GM18520 (cell line): ENCODE data around the gene VPS51.
"Not testable (repeated sequence)": the region's sequence is repeated elsewhere in the genome, so short reads cannot be mapped to it uniquely, and the experiment has no call there.

Experiments
- ATAC-seq: cut with Tn5 transposase; IDR thresholded peaks from one replicate; pipeline ENCODE4 v1.9.1; 2021; ENCODE audit not compliant: unreplicated experiment

VPS51 gene

DNA sequence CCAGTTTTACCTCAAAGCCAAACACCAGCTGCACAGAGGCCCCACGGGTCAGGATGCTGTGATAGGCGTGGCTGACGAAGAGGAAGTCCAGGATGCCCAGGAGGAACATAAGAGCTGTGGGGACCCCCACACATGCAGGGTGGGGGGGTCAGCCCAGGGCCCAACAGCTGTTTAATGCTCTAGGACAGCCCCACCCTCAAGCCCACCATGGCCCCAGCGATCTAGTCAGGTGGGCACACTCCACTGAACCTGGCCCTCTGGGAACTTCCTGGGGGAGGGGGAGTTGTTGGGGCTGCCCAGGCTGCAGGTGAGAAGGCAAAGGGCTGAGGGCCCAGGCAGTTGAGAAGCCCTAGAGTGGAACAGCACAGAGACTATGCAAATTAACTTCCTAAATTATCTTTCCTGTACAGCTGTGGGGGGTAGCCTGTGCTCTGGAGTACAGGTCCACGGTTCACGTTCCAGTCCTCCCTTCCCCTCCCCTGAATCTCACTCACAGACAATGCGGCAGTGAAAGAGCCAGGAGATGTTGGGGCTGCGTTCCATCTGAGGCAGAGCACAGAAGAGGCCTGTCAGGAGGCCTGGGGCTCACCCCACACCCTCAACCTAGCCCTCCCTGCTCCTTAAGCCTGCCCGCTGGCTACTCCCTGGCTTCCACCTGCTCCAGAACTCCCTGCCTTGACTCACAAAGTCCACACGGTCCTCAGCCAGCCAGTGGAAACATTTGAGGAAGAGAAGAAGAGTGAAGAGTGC, 36.4 kb downstream of the VPS51 start:
- no peak for ATAC-seq

DNA sequence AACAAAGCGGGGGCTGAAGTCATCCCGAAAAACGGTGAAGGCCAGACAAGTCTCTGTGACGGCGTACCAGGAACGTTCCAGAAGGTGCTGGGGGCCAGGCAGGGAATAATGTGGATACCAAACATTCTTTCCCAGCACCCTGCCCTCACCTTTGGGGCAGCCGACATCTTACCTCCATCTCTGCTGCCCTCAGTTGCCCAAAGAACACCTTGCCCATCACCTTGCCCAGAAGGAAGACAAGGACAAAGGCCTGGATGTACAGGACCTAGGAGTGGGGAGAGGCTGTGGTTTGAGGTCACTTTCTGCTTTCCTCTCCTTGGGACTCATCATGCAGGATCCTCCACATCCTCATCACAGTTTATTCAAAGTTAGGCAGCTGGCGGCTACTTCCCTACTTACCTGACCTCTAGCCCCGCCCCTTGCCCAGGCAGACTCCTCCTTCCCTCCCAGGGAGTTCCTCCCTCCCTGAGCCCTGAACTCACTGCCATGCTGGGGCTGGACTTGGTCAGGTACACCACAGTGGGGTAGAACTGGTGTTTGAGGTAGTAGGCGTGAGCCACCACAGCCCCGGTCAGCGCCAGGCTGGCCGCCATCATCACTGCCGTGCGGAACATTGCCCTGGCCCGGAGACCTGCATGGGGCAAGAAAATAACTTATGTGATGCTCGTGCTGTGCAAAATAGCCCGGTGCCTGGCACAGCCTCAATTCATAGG, 37.1 kb downstream of the VPS51 start:
- no peak for ATAC-seq

DNA sequence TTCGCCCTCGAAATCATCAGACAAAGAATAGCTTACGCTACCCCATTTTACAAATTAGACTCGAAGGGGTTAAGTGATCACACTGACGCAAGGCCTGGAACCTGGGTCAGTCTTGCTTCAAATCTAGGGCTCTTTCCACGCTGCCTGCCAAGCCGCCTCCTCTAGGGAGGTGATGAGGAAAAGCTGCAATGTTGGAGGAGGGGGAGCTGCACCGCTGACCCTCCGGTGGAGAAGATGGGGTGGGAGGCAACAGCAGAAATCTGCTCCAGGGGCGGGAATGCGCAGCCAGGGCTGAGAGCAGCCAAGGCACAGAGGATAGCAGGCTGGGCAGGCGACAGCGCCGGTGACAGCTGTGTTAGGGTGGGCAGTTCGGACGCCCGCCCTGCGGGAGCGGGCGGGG, 37.7 kb downstream of the VPS51 start:
- no peak for ATAC-seq

DNA sequence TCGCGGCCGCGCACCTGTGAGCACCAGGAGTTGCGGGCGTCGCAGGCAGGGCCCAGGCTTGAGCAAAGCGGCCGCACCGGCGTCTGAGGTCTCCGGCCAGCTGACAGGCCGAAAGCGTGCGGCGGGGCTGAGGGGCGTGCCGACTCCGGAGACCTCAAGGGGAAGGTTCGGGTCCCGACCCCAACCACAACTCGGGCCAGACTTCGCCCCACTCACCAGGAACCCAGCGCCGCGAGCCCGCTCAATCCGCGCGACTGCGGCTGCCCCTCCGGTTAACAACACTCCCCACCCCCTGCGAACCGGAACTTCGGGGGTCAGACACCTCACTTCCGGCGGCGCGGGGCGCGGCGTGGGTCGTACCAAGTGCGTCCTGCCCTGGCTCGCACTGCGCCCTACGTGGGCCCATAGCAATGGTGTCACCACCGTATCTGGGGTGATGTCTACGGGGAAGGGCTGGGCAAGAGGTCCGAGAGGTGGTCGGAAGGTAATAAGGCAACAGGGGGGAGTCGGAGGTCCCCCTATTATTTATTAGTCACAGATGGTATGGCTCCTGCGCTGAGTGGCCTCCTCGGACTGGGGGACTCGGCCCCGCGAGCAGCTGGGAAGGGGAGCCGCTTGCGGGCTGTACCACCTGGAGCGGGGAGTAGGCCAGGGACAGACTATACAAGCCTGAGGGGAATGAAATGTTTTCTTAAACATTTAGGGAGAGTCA, 38.4 kb downstream of the VPS51 start, which contains the start of gene SYVN1:
Gene SYVN1 (minus strand): TSS at position 280 of the 712 bp plus-strand sequence. CDS start 918 bp downstream, outside the sequence.
- peak; percentile 39 for ATAC-seq

DNA sequence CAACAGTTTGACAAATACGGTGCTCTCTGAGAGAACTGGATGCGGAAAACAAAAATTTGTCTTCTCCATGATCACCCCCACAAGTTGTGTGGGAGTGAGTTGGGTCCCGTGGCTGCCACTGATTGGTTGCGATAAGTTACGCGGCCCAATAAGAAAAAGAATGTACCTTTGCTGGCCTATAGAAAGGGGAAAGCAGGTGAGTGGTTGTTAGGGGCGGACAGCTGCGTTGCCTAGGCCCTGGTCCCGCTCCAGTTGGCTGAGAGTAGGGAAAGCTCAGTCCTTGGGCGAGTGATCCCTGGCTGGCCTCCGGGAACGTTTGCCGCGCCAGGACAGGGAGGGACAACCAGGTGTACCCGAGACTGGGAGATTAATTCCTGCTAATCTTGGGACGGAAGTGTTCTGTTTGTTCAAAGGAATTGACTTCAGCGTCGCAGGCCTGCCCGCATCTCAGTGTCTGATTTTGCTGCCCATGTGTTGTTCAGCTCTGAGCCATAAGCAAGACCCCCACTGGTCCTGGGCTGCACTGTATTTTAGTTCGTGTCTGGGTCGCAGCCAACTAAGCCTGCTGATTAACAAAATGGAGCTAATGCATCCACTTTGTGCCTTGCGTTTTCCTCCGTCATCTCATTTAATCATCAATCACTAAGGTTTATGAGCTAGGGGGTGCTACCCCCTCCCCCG, 39.1 kb downstream of the VPS51 start:
- peak; percentile 67 for ATAC-seq

DNA sequence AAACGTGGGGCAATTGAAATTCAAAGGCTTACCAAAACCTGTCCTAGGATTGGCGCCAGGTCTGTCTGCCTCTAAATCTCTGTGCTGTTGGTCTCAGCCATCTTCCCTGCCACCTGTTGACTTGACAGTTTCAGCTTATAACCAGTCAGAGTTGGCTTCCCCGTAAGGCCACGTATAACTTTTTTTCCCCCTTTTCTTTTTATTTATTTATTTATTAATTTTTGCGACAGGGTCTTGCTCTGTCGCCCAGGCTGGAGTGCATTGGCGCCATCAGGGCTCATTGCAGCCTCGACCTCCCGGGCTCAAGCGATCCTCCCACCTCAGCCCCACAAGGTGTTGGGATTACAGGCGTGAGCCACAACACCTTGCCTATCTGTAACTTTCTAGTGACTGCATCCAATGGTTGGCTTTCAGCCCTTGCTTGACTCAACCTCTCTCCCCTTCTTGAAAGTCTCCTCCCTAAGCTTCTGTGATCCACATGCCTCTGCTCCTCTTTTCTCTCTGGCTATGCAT, 39.7 kb downstream of the VPS51 start:
- ATAC-seq, result no peak

DNA sequence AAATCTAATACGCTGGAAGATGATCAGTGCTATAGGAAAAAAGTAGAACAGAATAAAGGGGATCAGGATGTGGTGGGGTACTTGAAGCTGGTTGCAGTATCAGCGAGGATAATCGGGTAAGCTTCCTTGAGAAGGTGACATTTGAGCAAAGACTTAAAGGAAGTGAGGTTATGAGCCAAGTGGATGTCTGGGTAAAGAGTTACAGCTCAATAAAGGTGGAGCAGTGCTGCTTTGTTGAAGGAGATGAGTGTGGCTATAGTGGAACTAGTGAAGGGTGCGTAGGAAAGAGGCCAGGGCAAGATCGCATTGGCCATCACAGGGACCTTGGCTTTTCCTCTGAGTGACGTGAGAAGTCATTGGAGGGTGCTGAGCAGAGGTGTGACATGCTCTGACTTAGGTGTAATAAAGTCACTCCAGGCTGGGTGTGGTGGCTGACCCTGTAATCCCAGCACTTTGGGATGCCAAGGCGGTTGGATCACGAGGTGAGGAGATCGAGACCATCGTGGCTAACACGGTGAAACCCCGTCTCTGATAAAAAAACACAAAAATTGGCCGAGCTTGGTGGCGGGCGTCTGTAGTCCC, 40.6 kb downstream of the VPS51 start:
- ATAC-seq, result no peak

DNA sequence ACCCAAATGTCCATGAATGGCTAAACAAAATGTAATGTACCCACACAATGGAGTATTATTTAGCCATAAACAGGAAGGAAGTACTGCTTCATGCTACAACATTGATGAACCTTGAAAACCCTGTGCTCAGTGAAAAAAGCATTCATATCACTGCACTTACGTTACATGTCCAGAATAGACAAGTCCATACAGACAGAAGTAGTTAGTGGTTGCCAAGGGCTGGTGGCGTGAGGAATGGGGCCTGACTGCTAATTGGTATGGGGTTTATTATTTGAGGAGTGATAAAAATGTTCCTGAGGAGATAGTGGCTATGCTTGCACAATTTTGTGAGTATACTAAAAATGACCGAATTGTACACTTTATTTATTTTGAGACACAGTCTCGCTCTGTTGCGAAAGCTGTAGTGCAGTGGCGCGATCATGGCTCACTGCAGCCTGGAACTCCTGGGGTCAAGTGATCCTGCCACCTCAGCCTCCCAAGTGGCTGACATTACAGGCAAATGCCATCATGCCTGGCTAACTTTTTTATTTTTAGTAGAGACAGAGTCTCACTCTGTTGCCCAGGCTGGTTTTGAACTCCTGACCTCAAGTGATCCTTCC, 46.0 kb downstream of the VPS51 start:
- no peak for ATAC-seq

DNA sequence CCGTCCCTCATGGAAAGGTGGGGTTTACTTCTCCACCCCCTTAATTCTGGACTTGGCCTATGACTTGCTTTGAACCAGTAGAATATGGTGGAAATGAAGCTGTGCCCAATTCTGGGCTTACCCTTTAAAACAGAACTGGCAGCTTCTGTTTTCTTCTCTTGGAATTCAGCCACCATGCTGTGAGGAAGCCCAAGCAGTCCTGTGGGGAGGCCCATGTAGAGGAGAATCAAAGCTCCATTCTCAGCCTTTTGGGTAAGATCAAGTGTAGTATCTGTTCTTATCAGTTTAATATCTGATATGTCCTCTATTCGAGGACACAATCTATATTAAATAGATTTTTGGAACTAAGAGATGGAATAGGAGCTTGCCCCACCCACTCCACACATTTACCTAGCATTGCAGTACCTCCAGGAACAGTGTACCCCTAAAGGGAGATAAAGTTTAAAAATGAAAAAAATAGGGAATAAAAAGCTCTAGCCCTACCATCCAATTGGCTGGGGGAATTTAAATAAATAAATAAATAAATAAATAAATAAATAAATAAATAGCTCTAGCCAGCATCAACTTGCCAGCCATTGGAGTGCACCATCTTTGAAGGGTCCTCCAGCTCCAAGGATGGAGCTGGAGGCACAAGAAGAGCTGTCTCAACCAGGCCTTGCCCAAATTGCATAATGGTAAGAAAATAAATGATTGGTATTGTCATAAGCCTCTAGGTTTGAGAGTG, 51.5 kb downstream of the VPS51 start:
- ATAC-seq, result no peak

DNA sequence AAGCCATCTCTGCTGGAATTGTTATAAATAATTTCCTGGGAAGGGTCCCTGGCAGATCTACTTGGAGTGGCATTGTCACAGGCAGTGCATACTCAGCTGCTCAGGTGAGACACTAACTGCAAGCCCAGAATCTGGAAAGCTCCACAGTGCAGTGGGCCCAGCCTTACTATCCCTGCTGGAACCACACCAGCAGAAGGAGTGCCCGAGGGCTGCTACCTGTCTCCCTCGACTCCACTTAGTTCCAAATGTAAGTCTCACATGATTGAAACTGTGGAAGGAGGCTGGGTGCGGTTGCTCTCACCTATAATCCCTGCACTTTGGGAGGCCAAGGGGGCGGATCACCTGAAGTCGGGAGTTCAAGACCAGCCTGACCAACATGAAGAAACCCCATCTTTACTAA, 52.6 kb downstream of the VPS51 start:
- no peak for ATAC-seq

DNA sequence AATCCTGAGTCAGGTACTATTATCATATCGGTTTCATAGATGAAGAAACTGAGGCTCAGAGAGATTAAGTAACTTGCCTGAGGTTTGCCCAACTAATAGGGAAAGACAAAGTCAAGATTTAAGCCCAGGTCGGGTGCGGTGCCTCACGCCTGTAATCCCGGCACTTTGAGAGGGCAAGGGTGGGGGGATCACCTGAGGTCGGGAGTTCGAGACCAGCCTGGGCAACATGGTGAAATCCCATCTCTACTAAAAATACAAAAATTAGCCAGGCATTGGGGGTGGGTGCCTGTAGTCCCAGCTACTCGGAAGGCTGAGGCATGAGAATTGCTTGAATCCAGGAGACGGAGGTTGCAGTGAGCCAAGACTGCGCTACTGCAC, 54.1 kb downstream of the VPS51 start:
- not testable (repeated sequence) for ATAC-seq

DNA sequence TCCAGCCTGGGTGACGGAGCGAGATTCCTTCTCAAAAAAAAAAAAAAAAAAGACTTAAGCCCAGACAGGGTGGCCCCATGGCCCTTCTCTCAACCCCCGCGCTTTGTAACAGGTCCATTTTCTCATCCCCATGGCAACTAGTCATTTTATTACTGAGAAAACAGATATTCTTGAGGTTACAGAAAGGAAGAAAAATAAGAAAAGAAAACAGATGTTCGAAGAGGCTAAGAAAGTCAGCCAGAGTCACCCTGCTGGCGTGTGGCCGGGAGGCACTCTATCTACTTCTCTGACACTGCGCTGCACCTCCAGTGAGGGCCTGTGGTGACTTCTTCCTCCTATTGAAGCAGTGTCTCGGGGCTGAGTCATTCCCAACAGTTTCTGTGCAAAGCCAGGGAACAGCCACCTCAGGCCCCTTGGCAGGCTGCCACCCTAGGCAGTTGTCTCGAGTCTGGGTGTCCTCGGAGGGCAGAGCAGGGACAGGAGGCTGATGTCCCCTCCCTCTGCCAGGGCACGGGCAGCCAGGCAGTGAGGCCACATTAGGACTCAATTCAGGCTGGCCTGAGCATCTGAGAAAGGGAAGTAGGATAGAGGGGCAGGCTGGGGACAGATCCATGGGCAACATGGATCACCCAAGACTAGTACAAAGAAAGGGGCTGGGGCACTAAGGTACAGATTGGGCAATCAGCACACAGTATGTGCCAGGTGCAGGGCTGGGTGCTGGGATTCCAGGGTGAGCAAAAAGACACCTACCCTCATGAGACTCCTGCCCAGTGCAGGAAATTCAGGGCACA, 54.7 kb downstream of the VPS51 start:
- ATAC-seq, result no peak

DNA sequence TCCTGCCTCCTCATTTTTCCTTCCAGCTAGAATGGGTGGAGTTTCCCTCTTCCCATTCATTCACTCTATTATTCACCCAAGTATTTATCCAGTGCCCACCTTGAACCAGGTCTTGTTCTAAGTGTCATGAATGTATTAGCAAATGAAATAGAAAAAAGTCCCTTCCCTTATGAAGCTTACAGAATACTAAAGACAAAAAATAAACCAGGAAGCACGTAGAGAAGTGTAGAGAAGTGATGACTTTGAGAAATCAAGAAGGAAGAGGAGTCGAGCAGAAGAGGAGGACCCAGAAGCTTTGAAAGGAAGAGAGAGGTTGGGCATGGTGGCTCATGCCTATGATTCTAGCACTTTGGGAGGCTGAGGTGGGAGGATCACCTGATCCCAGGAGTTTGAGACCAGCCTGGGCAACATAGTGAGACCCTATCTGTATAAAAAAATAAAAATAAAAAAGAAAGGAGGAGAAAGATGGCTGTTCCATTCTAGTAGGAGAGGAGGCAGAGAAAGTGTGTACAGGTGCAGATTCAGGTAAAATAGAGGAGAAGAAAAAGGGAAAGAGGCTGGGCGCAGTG, 55.4 kb downstream of the VPS51 start:
- ATAC-seq, result no peak

DNA sequence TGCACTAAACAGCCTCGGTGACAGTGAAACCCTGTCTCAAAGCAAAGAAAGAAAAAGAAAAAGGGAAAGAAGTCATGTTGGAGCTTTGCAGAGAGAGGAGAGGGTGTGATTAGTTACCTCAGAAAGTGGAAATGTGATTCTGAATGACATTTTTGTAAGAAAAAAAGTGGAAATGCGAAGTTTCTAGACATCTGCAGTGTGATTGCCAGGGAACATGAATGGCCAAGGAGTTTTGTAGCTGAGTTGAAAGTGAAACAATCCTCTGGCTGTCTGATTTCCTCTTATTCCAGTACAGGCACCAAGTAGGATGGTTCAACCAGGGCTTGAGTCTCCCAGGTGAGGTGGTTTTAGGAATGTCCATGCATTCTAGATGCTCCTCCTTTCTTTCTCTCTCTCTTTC, 56.1 kb downstream of the VPS51 start:
- ATAC-seq, result no peak

DNA sequence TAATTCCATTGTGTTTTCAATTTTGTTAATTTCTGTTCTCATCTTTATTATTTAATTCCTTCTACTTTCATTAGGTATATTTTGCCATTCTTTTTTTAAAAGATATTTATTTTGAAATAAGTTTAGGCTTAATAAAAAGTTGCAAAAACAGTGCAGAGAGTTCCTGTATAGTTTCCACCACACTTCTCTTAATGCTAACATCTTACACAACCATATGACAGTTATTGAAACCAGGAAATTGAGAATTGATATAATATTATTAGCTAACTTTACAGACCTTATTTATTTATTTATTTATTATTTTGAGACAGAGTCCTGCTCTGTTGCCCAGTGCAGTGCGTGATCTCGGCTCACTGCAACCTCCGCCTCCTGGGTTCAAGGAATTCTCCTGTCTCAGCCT, 60.2 kb downstream of the VPS51 start:
- ATAC-seq, result no peak

DNA sequence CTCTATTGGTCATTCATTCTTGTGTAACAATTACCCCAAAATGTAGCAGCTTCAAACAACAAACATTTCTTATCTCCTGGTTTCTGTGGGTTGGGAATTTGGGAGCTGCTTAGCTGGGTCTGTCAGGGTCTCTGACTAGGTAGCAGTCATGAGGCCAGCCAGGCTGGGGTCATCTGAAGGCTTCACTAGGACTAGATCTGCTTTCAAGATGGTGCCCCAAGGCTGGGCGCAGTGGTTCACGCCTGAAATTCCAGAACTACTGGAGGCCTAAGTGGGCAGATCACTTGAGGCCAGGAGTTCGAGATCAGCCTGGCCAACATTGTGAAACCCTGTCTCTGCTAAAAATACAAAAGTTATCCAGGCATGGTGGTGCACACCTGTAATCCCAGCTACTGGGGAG, 60.9 kb downstream of the VPS51 start:
- ATAC-seq, result no peak

DNA sequence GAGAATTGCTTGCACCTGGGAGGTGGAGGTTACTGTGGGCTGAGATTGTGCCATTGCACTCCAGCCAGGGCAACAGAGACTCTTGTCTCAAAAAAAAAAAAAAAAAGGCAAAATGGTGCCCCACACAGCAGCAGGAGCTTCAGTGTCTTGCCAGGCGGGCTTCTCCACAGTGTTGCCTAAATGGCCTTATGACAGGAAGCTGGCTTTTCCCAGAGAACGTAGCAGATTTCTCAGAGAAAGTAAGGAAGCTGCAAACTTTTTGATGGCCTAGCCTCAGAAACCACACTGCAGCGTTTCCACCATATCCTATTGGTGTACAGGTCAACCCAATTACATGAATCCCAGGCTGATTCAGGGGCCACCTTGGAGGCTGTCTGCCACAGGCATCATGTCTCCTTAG, 61.3 kb downstream of the VPS51 start:
- ATAC-seq, result no peak

DNA sequence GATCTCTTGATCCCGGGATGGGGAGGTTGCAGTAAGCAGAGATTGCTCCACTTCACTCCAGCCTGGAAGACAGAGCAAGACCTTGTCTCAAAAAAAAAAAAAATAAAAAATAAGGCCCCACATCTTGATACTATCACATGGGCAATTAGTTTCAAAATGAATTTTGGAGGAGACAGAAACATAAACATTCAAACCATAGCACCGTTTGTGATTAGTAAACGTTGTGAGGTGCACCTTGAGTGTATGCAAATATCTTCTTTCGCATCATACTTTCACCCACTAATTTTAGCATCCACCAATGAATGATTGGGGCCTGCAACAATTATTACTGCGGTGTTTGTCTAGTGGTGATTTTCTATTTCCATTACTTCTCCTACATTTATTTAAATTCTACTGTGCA, 63.0 kb downstream of the VPS51 start:
- peak; percentile 90 for ATAC-seq

DNA sequence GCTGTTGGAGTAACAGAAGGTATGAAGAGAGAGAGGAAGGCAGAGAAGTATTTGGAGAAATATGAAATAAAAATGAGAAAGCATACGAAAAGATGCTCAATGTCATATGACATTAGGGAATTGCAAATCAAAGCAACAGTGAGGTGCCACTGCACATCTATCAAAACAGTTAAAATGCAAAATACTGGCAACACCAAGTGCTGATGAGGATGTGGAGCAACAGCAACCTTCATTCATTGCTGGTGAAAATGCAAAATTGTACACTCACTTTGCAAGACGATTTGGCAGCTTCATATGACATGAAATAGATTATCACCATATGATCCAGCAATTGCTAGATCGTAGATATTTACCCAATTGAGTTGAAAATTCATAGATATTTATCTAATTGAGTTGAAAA, 64.6 kb downstream of the VPS51 start:
- ATAC-seq, result no peak
